ENCODE results near the gene MS4A15. TPM values are rescaled to one million over a fixed set of nuclear protein-coding genes. Genes with fewer than 3 reads are reported as not detected.
"Not testable (repeated sequence)": the region's sequence is repeated elsewhere in the genome, so short reads cannot be mapped to it uniquely, and the experiment has no call there.

MS4A15 gene
- total and polyA plus RNA-seq, 2 donors (not counting 1 experiment from before 2014, with no cell fraction given) = not detected

DNA sequence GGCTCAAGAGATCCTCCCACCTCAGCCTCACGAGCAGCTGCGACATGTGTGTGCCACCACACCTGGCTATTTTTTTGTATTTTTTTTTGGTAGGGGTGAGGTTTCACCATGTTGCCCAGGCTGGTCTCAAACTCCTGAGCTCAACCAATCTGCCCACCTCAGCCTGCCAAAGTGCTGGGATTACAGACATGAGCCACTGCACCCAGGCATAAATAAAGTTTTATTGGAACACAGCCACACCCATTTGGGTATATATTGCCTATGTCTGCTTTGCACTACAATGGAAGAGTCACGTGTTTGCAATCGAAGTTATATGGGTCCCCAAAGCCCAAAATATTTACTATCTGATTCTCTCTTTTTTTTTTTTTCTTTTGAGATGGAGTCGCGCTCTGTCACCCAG is 1.8 kb upstream of the MS4A15 start:
- Histone ChIP-seq H4K20me1 (ENCODE audit: control insufficient read depth, insufficient read depth, low read length, poor library complexity, severe bottlenecking) (no peaks in the 10 kb centered on the region), H3K9ac (ENCODE audit: low read length) (no peak overlapping the region), H3K27me3 (replicated peaks in 1 of 4; ENCODE audit: control extremely low read depth in 1 of 4, control insufficient read depth in 3 of 4, insufficient read depth in 4 of 4, low read length in 3 of 4) (peaks cover 0 to 11% (median 0%) of the 10 kb centered on the region in 4 experiments), H2AFZ (ENCODE audit: insufficient read depth, low read depth, low read length, poor library complexity, severe bottlenecking) (no peak overlapping the region), H3K27ac (ENCODE audit: low read length in 2 of 2) (no peak overlapping the region), H3K36me3 (replicated peaks in 1 of 2; ENCODE audit: control extremely low read depth in 1 of 2, control insufficient read depth in 1 of 2, extremely low read depth in 1 of 2, insufficient read depth in 2 of 2, low read length in 1 of 2) (no peaks in the 10 kb centered on the region), H3K4me2 (replicated peaks; ENCODE audit: low read depth, low read length, poor library complexity, severe bottlenecking) (no peak overlapping the region), H3K79me2 (ENCODE audit: control insufficient read depth, insufficient read depth, low read length) (no peaks in the 10 kb centered on the region), H3K4me1 (ENCODE audit: control insufficient read depth in 2 of 2, insufficient read depth in 2 of 2, low read length in 2 of 2) (no peaks in the 10 kb centered on the region), H3K4me3 (ENCODE audit: control extremely low read depth in 1 of 5, extremely low read depth in 1 of 5, insufficient read depth in 1 of 5, low read depth in 2 of 5, low read length in 4 of 5) (no peak overlapping the region), H3K9me3 (ENCODE audit: control extremely low read depth in 1 of 3, control insufficient read depth in 2 of 3, insufficient read depth in 1 of 3, low read length in 2 of 3) (no peaks in the 10 kb centered on the region)
- H3K27me3 Mint-ChIP-seq = peaks cover 41% of the 10 kb centered on the region
- CTCF ChIA-PET = interaction anchor here (2.1 kb wide), 1 partner anchor 9 kb away, joined by 12 read pairs; no protein-coding TSS in a partner anchor
- POLR2A ChIA-PET = no interaction called here
- H3K4me3 Mint-ChIP-seq = no peak overlapping the region
- TF ChIP-seq, protein P1, sequence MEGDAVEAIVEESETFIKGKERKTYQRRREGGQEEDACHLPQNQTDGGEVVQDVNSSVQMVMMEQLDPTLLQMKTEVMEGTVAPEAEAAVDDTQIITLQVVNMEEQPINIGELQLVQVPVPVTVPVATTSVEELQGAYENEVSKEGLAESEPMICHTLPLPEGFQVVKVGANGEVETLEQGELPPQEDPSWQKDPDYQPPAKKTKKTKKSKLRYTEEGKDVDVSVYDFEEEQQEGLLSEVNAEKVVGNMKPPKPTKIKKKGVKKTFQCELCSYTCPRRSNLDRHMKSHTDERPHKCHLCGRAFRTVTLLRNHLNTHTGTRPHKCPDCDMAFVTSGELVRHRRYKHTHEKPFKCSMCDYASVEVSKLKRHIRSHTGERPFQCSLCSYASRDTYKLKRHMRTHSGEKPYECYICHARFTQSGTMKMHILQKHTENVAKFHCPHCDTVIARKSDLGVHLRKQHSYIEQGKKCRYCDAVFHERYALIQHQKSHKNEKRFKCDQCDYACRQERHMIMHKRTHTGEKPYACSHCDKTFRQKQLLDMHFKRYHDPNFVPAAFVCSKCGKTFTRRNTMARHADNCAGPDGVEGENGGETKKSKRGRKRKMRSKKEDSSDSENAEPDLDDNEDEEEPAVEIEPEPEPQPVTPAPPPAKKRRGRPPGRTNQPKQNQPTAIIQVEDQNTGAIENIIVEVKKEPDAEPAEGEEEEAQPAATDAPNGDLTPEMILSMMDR (IDR thresholded peaks at IDR 0.05) = no peak
- TF ChIP-seq EZH2 (IDR thresholded peaks at IDR 0.05; ENCODE audit: borderline replicate concordance, insufficient read depth, low read depth, low read length, poor library complexity, severe bottlenecking) = no peak
- WGBS (ENCODE audit: insufficient coverage) = 86% methylated on average over 2 of the region's 6 CpGs
- no peak for DNase-seq
- H3K4me1 Mint-ChIP-seq = peaks cover 11% of the 10 kb centered on the region
- no peak overlapping the region for H3K27ac Mint-ChIP-seq
- no peaks in the 10 kb centered on the region for H3K9me3 Mint-ChIP-seq (ENCODE audit: insufficient read depth)
- ATAC-seq (ENCODE audit: low read depth) = no peak
- intact Hi-C loops (cut with micrococcal nuclease) = no loop called here

DNA sequence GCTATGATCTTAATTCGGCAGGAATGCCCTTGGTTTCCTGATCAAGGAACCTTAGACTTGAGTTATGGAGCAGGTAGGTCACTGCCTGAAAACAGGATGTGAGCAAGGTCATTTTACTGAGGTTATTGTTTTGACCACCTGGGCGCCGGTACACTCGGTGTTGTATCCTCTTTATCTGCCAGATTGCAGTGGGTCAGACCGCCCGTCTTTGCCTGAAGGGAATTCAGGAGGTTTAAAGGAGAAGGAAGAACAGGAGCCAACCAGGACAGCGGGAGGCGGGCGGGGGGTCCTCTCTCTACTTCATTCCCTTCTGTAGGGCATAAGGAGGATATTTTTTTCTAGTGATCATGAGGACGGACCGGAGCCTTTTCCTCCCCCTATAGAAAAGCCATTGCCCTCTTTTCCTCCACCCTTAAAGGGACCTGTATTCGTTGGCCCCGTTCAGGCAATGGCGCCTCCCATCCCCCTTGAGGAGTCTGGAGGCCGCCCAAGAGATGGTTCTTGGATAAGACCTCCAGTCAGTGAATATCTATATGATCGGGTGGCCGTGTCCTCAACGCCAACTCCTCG is 649 bp downstream of the MS4A15 start:
- Mint-ChIP-seq H3K9me3 (ENCODE audit: insufficient read depth) (no peaks in the 10 kb centered on the region), H3K4me1 (peaks cover 29% of the 10 kb centered on the region), H3K27me3 (peaks cover 30% of the 10 kb centered on the region), H3K4me3 (no peak overlapping the region), H3K27ac (no peak overlapping the region)
- Histone ChIP-seq H3K4me1 (ENCODE audit: control insufficient read depth in 2 of 2, insufficient read depth in 2 of 2, low read length in 2 of 2) (peaks cover 12% of the 10 kb centered on the region in 2 donors), H3K9ac (ENCODE audit: low read length) (no peak overlapping the region), H3K79me2 (ENCODE audit: control insufficient read depth, insufficient read depth, low read length) (no peaks in the 10 kb centered on the region), H3K27ac (ENCODE audit: low read length in 2 of 2) (no peak overlapping the region), H2AFZ (ENCODE audit: insufficient read depth, low read depth, low read length, poor library complexity, severe bottlenecking) (no peak overlapping the region), H3K4me2 (replicated peaks; ENCODE audit: low read depth, low read length, poor library complexity, severe bottlenecking) (no peak overlapping the region), H3K4me3 (ENCODE audit: control extremely low read depth in 1 of 5, extremely low read depth in 1 of 5, insufficient read depth in 1 of 5, low read depth in 2 of 5, low read length in 4 of 5) (no peak overlapping the region), H3K27me3 (replicated peaks in 1 of 4; ENCODE audit: control extremely low read depth in 1 of 4, control insufficient read depth in 3 of 4, insufficient read depth in 4 of 4, low read length in 3 of 4) (peaks cover 0 to 7% (median 1%) of the 10 kb centered on the region in 4 experiments), H4K20me1 (ENCODE audit: control insufficient read depth, insufficient read depth, low read length, poor library complexity, severe bottlenecking) (no peaks in the 10 kb centered on the region), H3K9me3 (ENCODE audit: control extremely low read depth in 1 of 3, control insufficient read depth in 2 of 3, insufficient read depth in 1 of 3, low read length in 2 of 3) (no peaks in the 10 kb centered on the region), H3K36me3 (replicated peaks in 1 of 2; ENCODE audit: control extremely low read depth in 1 of 2, control insufficient read depth in 1 of 2, extremely low read depth in 1 of 2, insufficient read depth in 2 of 2, low read length in 1 of 2) (no peaks in the 10 kb centered on the region)
- intact Hi-C loops (cut with micrococcal nuclease) = no loop called here
- TF ChIP-seq, protein P1 (IDR thresholded peaks at IDR 0.05) = no peak
- no peak for TF ChIP-seq EZH2 (IDR thresholded peaks at IDR 0.05; ENCODE audit: borderline replicate concordance, insufficient read depth, low read depth, low read length, poor library complexity, severe bottlenecking)
- WGBS (ENCODE audit: insufficient coverage) = 95% methylated on average over 14 of the region's 19 CpGs
- no peak for DNase-seq
- ATAC-seq (ENCODE audit: low read depth) = no peak
- POLR2A ChIA-PET = no interaction called here
- CTCF ChIA-PET = interaction anchor here (0.7 to 1.7 kb wide), 7 partner anchors 8 to 492 kb away, joined by 3 to 9 read pairs (median 6); no protein-coding TSS in a partner anchor

DNA sequence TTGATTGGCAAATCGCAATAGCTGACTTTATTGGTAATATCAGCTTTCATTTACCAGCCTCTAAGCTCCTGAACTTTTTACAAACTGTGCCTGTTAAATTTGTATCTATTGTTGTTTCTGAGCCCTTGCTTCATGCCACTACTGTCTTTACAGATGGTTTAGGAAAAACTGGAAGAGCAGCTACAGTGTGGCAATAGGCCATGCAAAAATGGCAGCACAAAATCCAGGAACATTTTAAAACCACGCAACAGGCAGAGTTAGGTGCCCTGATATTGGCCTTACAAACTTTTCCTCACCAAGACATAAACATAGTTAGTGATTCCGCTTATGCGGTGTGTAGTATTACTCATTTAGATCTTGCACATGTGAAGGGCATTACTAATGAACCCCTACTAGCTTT is 2.0 kb downstream of the MS4A15 start:
- H3K27me3 Mint-ChIP-seq = peaks cover 19% of the 10 kb centered on the region
- not testable (repeated sequence) for H3K9me3 ChIP-seq (ENCODE audit: control extremely low read depth in 1 of 3, control insufficient read depth in 2 of 3, insufficient read depth in 1 of 3, low read length in 2 of 3); H3K4me3 Mint-ChIP-seq

More for the DNA sequence above, 2.0 kb downstream of the MS4A15 start:
- POLR2A ChIA-PET; H3K27me3 ChIP-seq (replicated peaks in 1 of 4; ENCODE audit: control extremely low read depth in 1 of 4, control insufficient read depth in 3 of 4, insufficient read depth in 4 of 4, low read length in 3 of 4); H3K36me3 ChIP-seq (replicated peaks in 1 of 2; ENCODE audit: control extremely low read depth in 1 of 2, control insufficient read depth in 1 of 2, extremely low read depth in 1 of 2, insufficient read depth in 2 of 2, low read length in 1 of 2); H3K9me3 Mint-ChIP-seq (ENCODE audit: insufficient read depth); H3K4me3 ChIP-seq (ENCODE audit: control extremely low read depth in 1 of 5, extremely low read depth in 1 of 5, insufficient read depth in 1 of 5, low read depth in 2 of 5, low read length in 4 of 5); H3K27ac Mint-ChIP-seq; DNase-seq; H3K27ac ChIP-seq (ENCODE audit: low read length in 2 of 2); intact Hi-C loops (cut with micrococcal nuclease); ATAC-seq (ENCODE audit: low read depth); H4K20me1 ChIP-seq (ENCODE audit: control insufficient read depth, insufficient read depth, low read length, poor library complexity, severe bottlenecking); H2AFZ ChIP-seq (ENCODE audit: insufficient read depth, low read depth, low read length, poor library complexity, severe bottlenecking); H3K79me2 ChIP-seq (ENCODE audit: control insufficient read depth, insufficient read depth, low read length); H3K9ac ChIP-seq (ENCODE audit: low read length); H3K4me2 ChIP-seq (replicated peaks; ENCODE audit: low read depth, low read length, poor library complexity, severe bottlenecking): not testable (repeated sequence)
- peaks cover 25% of the 10 kb centered on the region in 2 donors for H3K4me1 ChIP-seq (ENCODE audit: control insufficient read depth in 2 of 2, insufficient read depth in 2 of 2, low read length in 2 of 2)
- CTCF ChIA-PET = interaction anchor here (1.1 to 1.5 kb wide), 2 partner anchors 17 to 18 kb away, joined by 3 to 7 read pairs; no protein-coding TSS in a partner anchor
- WGBS (ENCODE audit: insufficient coverage) = no CpG with 5 or more reads among the region's 4 CpGs
- H3K4me1 Mint-ChIP-seq = peaks cover 42% of the 10 kb centered on the region

Measured in B cell (primary cell).